ENCODE results near the gene JPH2. TPM values are rescaled to one million over a fixed set of nuclear protein-coding genes. Genes with fewer than 3 reads are reported as not detected.

JPH2 gene
- total RNA-seq, 2 experiments from 2014 or later = not detected

GRCh38 chr20:44160133-44160532 is 26.9 kb downstream of the JPH2 start:
- H3K27ac Mint-ChIP-seq = no peak overlapping the region
- H3K27me3 Mint-ChIP-seq = peaks cover 63% of the 10 kb centered on the region
- ATAC-seq (ENCODE audit: poor library complexity) = no peak

GRCh38 chr20:44159711-44160110 is 27.3 kb downstream of the JPH2 start:
- Histone ChIP-seq H3K4me1 (ENCODE audit: insufficient read depth, low read length) (no peaks in the 10 kb centered on the region), H3K9me3 (ENCODE audit: control insufficient read depth in 1 of 2, insufficient read depth in 1 of 2, low read length in 2 of 2) (peaks cover 0 to 4% of the 10 kb centered on the region in 2 experiments), H3K27ac (ENCODE audit: low read depth in 1 of 2, low read length in 2 of 2) (no peak overlapping the region), H3K4me3 (ENCODE audit: low read length) (no peak overlapping the region), H3K27me3 (ENCODE audit: control insufficient read depth in 1 of 2, insufficient read depth in 2 of 2, low read length in 2 of 2) (peaks cover 15 to 18% of the 10 kb centered on the region in 2 experiments), H3K36me3 (ENCODE audit: insufficient read depth, low read length) (no peaks in the 10 kb centered on the region)
- ATAC-seq (ENCODE audit: poor library complexity) = no peak
- TF ChIP-seq CTCF (IDR thresholded peaks at IDR 0.05) = no peak
- no peak overlapping the region for H3K27ac Mint-ChIP-seq
- no peak overlapping the region for H3K4me3 Mint-ChIP-seq
- no peaks in the 10 kb centered on the region for H3K36me3 Mint-ChIP-seq (ENCODE audit: low read depth)
- DNase-seq = no peak
- peaks cover 3% of the 10 kb centered on the region for H3K9me3 Mint-ChIP-seq
- H3K4me1 Mint-ChIP-seq (ENCODE audit: low read depth) = no peaks in the 10 kb centered on the region
- intact Hi-C loops (cut with DNase I, micrococcal nuclease) = no loop called here
- POLR2A ChIA-PET = no interaction called here
- CTCF ChIA-PET = no interaction called here
- H3K27me3 Mint-ChIP-seq = peaks cover 63% of the 10 kb centered on the region

More at GRCh38 chr20:44160133-44160532, 26.9 kb downstream of the JPH2 start:
- Mint-ChIP-seq H3K4me3 (no peak overlapping the region), H3K9me3 (peaks cover 3% of the 10 kb centered on the region), H3K36me3 (ENCODE audit: low read depth) (no peaks in the 10 kb centered on the region), H3K4me1 (ENCODE audit: low read depth) (no peaks in the 10 kb centered on the region)
- CTCF ChIA-PET = no interaction called here
- peaks cover 0 to 4% of the 10 kb centered on the region in 2 experiments for H3K9me3 ChIP-seq (ENCODE audit: control insufficient read depth in 1 of 2, insufficient read depth in 1 of 2, low read length in 2 of 2)
- intact Hi-C loops (cut with DNase I, micrococcal nuclease) = no loop called here
- no peak for TF ChIP-seq CTCF (IDR thresholded peaks at IDR 0.05)
- H3K4me3 ChIP-seq (ENCODE audit: low read length) = no peak overlapping the region
- H3K27ac ChIP-seq (ENCODE audit: low read depth in 1 of 2, low read length in 2 of 2) = no peak overlapping the region
- no peaks in the 10 kb centered on the region for H3K36me3 ChIP-seq (ENCODE audit: insufficient read depth, low read length)
- POLR2A ChIA-PET = no interaction called here
- peaks cover 15 to 18% of the 10 kb centered on the region in 2 experiments for H3K27me3 ChIP-seq (ENCODE audit: control insufficient read depth in 1 of 2, insufficient read depth in 2 of 2, low read length in 2 of 2)
- DNase-seq = no peak
- no peaks in the 10 kb centered on the region for H3K4me1 ChIP-seq (ENCODE audit: insufficient read depth, low read length)

GRCh38 chr20:44159125-44159524 is 27.9 kb downstream of the JPH2 start:
- ATAC-seq (ENCODE audit: poor library complexity) = no peak
- Histone ChIP-seq H3K27ac (ENCODE audit: low read depth in 1 of 2, low read length in 2 of 2) (no peak overlapping the region), H3K27me3 (ENCODE audit: control insufficient read depth in 1 of 2, insufficient read depth in 2 of 2, low read length in 2 of 2) (peaks cover 15 to 18% of the 10 kb centered on the region in 2 experiments), H3K9me3 (ENCODE audit: control insufficient read depth in 1 of 2, insufficient read depth in 1 of 2, low read length in 2 of 2) (peaks cover 0 to 4% of the 10 kb centered on the region in 2 experiments), H3K36me3 (ENCODE audit: insufficient read depth, low read length) (no peaks in the 10 kb centered on the region), H3K4me3 (ENCODE audit: low read length) (no peak overlapping the region), H3K4me1 (ENCODE audit: insufficient read depth, low read length) (peaks cover 5% of the 10 kb centered on the region)
- Mint-ChIP-seq H3K9me3 (peaks cover 3% of the 10 kb centered on the region), H3K36me3 (ENCODE audit: low read depth) (no peaks in the 10 kb centered on the region), H3K4me3 (no peak overlapping the region), H3K4me1 (ENCODE audit: low read depth) (peaks cover under 1% of the 10 kb centered on the region), H3K27me3 (peaks cover 63% of the 10 kb centered on the region), H3K27ac (no peak overlapping the region)
- CTCF ChIA-PET = no interaction called here
- no peak for DNase-seq
- intact Hi-C loops (cut with DNase I, micrococcal nuclease) = no loop called here
- POLR2A ChIA-PET = no interaction called here
- TF ChIP-seq CTCF (IDR thresholded peaks at IDR 0.05) = no peak

Measured in CD4-positive, alpha-beta T cell (primary cell).